H1 (cell line): ENCODE data around the gene EIF1AY.

Source experiments
- CEBPB ChIP-seq: IDR thresholded peaks from 2 replicates; pipeline ENCODE4 v1.6.1; 2012; ENCODE audit warnings: low read depth, low read length
- CTCF ChIP-seq, 3 experiments: IDR thresholded peaks; 1 replicate in 2 of 3; 2 replicates in 1 of 3; pipeline versions ENCODE4 v1.5.1 to v1.6.1; 2011; ENCODE audit warnings: low read length in 3 of 3, mild to moderate bottlenecking in 3 of 3, inconsistent platforms in 2 of 3, low read depth in 1 of 3, moderate library complexity in 1 of 3; ENCODE audit not compliant: insufficient read depth in 1 of 3; ENCODE audit errors: control extremely low read depth in 1 of 3

GRCh38 chrY:20528435-20528834 lies 47.1 kb upstream of the EIF1AY start:
- TF ChIP-seq CTCF (IDR thresholded peaks at IDR 0.05; ENCODE audit: control extremely low read depth in 1 of 3, insufficient read depth in 1 of 3, low read depth in 1 of 3, low read length in 3 of 3) = no peak
- no peak for TF ChIP-seq CEBPB
